Measurements from ENCODE around the gene SLIT3.

SLIT3 gene

DNA sequence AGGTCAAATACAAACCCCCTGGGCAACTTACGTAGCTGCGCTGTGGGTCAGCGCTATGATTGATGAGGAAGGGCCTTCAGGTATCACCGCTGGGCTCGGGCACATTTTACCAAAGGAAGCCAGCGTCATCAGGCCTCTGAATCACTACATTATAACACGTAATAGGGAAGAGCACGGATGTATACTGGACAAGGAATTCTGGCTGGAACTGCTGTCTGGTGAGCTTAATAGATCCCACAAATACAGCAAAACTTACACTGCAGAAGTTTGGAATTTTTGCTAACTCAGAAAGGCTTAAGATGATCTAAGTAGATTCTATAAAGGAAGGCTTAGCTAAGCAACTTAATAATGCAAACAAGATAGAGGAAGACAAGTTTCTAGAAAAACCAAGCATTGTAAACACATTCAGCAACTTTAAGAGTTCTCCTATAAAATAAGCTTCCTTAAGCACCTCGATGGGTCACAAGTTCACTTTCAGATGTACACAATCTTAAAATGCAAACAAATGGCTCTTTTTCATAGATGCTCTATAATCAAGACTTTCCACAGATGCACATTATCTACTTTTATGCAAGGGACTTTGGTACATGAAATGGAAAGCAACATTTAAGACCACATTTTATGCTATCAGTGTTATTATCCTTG is 361.7 kb downstream of the SLIT3 start:
- no peaks in the 10 kb centered on the region for H3K27me3 Mint-ChIP-seq
- H3K27ac Mint-ChIP-seq: no peak overlapping the region
- CTCF ChIA-PET: no interaction called here
- DNase-seq: no peak
- no peaks in the 10 kb centered on the region for H3K9me3 Mint-ChIP-seq
- no peaks in the 10 kb centered on the region for H3K36me3 Mint-ChIP-seq
- H3K4me3 Mint-ChIP-seq: no peak overlapping the region
- H3K4me1 Mint-ChIP-seq: no peaks in the 10 kb centered on the region

DNA sequence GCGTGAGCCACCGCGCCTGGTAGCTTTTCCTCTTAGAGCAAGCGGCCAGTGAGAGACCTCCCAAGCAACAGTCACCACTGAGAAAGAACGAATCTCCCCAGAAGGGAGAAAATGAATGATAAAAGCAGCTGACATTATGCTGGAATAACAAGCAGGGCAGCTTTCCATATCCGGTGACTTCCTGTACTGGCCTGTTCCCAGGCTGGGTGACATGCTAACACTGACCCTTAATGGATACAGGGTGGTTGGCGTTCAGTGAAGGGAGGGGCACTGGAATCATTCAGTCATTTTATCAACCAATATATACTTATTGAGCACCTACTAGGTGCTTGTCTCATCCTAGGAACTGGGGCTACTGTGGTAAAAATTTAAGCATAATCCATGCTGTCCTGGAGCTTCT is 364.4 kb downstream of the SLIT3 start:
- Mint-ChIP-seq H3K27ac (no peak overlapping the region), H3K9me3 (no peaks in the 10 kb centered on the region), H3K27me3 (no peaks in the 10 kb centered on the region), H3K36me3 (no peaks in the 10 kb centered on the region), H3K4me1 (no peaks in the 10 kb centered on the region), H3K4me3 (no peak overlapping the region)
- CTCF ChIA-PET: interaction anchor here (1.4 kb wide), 1 partner anchor 10 kb away, joined by 4 read pairs; no protein-coding TSS in a partner anchor
- DNase-seq: no peak

DNA sequence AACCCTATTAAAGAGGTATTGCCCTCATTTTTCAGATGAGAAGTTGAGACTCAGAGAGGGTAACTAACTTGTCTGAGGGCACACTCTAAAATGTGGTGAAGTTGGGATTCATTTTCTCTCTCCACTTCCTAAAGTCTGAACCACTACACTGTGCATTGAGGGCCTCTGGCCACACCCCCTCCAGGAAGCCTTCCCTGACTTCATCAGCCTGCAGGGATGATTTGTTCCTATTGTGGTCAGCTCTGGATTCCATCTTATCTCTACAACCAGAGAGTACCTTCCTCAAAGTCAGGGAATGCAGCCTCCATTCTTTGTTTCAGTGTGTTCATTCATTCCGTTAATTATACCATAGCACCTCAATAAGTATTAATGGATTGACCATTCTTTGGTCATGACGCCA is 365.8 kb downstream of the SLIT3 start:
- CTCF ChIA-PET: no interaction called here
- H3K4me1 Mint-ChIP-seq: no peaks in the 10 kb centered on the region
- no peak for DNase-seq
- no peak overlapping the region for H3K27ac Mint-ChIP-seq
- H3K4me3 Mint-ChIP-seq: no peak overlapping the region
- H3K36me3 Mint-ChIP-seq: no peaks in the 10 kb centered on the region
- no peaks in the 10 kb centered on the region for H3K9me3 Mint-ChIP-seq
- no peaks in the 10 kb centered on the region for H3K27me3 Mint-ChIP-seq

DNA sequence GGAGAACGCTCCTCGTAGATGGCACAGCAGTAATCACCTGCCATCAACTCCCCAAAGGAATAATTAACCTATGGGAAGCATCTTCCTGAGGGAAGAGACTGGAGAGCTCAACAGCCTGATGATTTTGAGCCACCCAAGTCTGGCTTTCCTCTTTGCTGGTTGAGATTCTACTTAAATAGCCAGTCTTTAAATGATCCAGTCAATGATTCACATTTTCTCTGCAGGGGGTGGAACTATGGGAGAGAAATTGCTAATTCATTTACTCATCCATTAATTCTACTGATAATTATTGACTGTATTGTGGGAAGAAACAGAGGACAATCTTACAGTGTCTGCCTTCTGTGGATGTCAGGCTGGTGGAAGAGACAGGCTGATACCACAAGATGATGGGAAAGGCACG is 366.8 kb downstream of the SLIT3 start:
- Mint-ChIP-seq H3K4me1 (no peaks in the 10 kb centered on the region), H3K27ac (no peak overlapping the region), H3K9me3 (no peaks in the 10 kb centered on the region), H3K4me3 (no peak overlapping the region), H3K36me3 (no peaks in the 10 kb centered on the region), H3K27me3 (no peaks in the 10 kb centered on the region)
- no peak for DNase-seq
- CTCF ChIA-PET: no interaction called here

- Mint-ChIP-seq H3K4me3 (no peak overlapping the region), H3K9me3 (no peaks in the 10 kb centered on the region), H3K36me3 (no peaks in the 10 kb centered on the region), H3K27me3 (no peaks in the 10 kb centered on the region), H3K27ac (no peak overlapping the region), H3K4me1 (no peaks in the 10 kb centered on the region)
- CTCF ChIA-PET: no interaction called here
- no peak for DNase-seq
Observed at GRCh38 chr5:168932400-168933189, 368.3 kb downstream of the SLIT3 start.

DNA sequence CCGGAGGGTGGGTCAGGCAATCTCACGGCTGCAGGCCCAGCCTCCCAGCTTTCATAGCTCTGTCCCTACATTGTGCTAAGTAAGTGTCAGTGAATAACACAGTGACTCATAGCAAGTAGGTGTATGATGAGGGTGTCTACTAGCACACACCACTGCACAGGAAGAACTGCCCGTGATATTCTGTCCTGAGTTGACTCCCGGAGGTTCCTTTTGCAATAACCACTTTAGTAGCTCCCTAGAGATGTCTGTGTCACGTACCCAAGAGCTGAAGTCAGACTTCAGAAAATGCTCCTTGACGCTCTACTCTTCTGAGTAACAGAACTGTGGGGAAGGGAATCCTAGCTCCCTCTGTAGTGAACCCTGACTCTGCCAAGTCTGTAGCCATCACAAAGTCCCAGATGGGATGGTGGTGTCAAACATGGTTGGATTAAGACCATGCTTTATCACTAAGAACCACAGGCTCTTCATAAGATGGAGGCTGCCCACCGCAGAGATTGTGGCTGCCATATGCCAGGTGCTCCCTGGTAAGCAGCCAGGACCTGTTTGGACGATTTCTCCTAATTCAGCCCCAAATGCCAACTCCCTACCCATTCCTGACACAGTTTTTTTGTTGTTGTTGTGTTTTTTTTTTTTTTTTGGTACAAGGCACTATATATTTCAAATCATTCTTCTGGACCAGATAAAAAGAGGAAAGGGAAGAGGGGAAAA is 369.1 kb downstream of the SLIT3 start:
- Mint-ChIP-seq H3K4me1 (no peaks in the 10 kb centered on the region), H3K36me3 (no peaks in the 10 kb centered on the region), H3K4me3 (no peak overlapping the region), H3K27ac (no peak overlapping the region), H3K9me3 (no peaks in the 10 kb centered on the region), H3K27me3 (no peaks in the 10 kb centered on the region)
- CTCF ChIA-PET: no interaction called here
- DNase-seq: no peak

GRCh38 chr5:168929656-168930055 is 371.3 kb downstream of the SLIT3 start:
- Mint-ChIP-seq H3K4me3 (no peak overlapping the region), H3K4me1 (no peaks in the 10 kb centered on the region), H3K27ac (no peak overlapping the region), H3K9me3 (no peaks in the 10 kb centered on the region), H3K36me3 (no peaks in the 10 kb centered on the region), H3K27me3 (peaks cover 6% of the 10 kb centered on the region)
- CTCF ChIA-PET: no interaction called here
- DNase-seq: no peak

- Mint-ChIP-seq H3K4me1 (no peaks in the 10 kb centered on the region), H3K36me3 (no peaks in the 10 kb centered on the region), H3K9me3 (no peaks in the 10 kb centered on the region), H3K27me3 (peaks cover 27% of the 10 kb centered on the region), H3K27ac (no peak overlapping the region), H3K4me3 (no peak overlapping the region)
- DNase-seq: no peak
- CTCF ChIA-PET: interaction anchor here (0.5 kb wide), 1 partner anchor 770 kb away, joined by 3 read pairs; no protein-coding TSS in a partner anchor
Observed at GRCh38 chr5:168925160-168925559, 375.8 kb downstream of the SLIT3 start.

DNA sequence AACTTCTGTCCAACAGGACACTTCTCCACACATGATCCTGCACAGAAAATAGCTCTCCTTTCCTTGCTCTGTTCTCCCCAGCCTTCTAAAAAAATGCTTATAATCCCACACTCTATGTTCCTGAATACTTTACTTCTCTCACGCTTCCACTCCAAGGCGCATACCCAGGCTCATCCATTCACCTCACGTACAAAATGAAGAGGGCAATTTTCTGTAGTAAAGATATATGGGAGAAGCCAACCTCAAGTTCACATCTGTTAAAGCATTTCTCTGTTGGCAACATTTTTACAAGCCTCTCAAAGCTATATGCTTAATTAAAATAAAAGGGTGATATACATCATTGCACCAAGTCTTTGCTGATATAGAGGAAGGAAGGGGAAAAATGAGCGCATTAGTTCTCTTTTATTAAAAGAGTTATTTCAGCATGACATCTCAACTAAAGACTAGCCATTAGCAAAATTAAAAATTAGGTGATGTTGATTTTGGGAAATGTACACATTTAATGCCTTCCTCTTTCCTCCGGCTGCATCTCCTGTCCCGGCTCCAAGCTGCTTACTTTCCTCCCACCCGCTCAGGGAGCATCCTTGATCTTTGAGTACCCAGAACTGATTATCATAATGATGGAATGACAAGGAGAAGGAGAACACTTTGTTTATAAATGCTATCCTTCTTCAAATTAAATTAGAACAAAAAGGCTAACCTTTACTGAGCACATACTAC is 379.6 kb downstream of the SLIT3 start:
- CTCF ChIA-PET: no interaction called here
- Mint-ChIP-seq H3K4me3 (no peak overlapping the region), H3K36me3 (no peaks in the 10 kb centered on the region), H3K27me3 (peaks cover 40% of the 10 kb centered on the region), H3K27ac (no peak overlapping the region), H3K4me1 (no peaks in the 10 kb centered on the region), H3K9me3 (no peaks in the 10 kb centered on the region)
- DNase-seq: no peak

DNA sequence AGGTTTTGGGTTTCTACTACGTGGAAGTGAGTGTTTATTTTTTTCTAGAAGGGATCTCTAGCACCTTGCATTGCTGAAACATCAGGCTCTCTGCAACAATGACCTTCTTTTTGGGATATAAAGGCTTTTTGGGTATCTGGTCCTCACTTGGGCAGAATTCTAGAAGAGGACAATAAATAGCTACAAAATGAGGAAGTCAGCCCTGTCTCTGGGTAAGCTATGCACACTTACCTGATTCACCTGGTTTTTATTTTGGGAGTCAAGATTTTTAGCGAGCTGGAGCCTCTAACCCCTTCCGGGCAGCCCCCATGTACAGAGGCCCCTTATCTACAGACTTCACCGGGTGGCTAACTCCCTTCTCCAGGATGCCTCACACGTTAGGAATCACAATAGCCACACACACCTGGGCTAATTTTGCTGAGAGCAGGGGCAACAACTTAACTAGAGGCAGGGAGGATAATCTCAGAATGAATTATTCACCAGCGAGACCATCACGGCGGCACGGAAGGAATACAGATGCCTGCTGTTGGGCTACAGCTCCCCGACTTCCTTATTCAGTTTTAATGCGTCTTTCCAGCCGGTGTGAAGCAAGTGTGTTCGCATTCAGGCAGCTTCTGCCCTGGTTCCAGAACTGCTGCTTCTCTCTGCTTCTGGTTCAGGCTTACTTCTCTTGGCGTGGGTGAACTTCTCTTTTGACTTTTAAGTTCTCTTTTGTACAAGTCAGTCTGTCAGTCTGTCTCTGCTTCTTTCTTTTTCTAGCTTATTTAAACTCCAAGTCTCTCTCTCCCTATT is 380.7 kb downstream of the SLIT3 start:
- H3K27ac Mint-ChIP-seq: no peak overlapping the region
- CTCF ChIA-PET: no interaction called here
- H3K27me3 Mint-ChIP-seq: peaks cover 41% of the 10 kb centered on the region
- H3K4me1 Mint-ChIP-seq: no peaks in the 10 kb centered on the region
- H3K36me3 Mint-ChIP-seq: no peaks in the 10 kb centered on the region
- no peak for DNase-seq
- H3K9me3 Mint-ChIP-seq: no peaks in the 10 kb centered on the region
- no peak overlapping the region for H3K4me3 Mint-ChIP-seq

GRCh38 chr5:168917947-168918600 is 382.9 kb downstream of the SLIT3 start:
- no peak overlapping the region for H3K27ac Mint-ChIP-seq
- CTCF ChIA-PET: no interaction called here

GRCh38 chr5:168916852-168917251 is 384.1 kb downstream of the SLIT3 start:
- no peak overlapping the region for H3K27ac Mint-ChIP-seq
- DNase-seq: no peak
- no peaks in the 10 kb centered on the region for H3K36me3 Mint-ChIP-seq
- H3K27me3 Mint-ChIP-seq: peaks cover 34% of the 10 kb centered on the region
- H3K4me3 Mint-ChIP-seq: no peak overlapping the region
- CTCF ChIA-PET: no interaction called here
- no peaks in the 10 kb centered on the region for H3K9me3 Mint-ChIP-seq
- no peaks in the 10 kb centered on the region for H3K4me1 Mint-ChIP-seq

More at GRCh38 chr5:168917947-168918600, 382.9 kb downstream of the SLIT3 start:
- Mint-ChIP-seq H3K9me3 (no peaks in the 10 kb centered on the region), H3K4me3 (no peak overlapping the region), H3K27me3 (peaks cover 39% of the 10 kb centered on the region), H3K36me3 (no peaks in the 10 kb centered on the region), H3K4me1 (no peaks in the 10 kb centered on the region)
- no peak for DNase-seq

DNA sequence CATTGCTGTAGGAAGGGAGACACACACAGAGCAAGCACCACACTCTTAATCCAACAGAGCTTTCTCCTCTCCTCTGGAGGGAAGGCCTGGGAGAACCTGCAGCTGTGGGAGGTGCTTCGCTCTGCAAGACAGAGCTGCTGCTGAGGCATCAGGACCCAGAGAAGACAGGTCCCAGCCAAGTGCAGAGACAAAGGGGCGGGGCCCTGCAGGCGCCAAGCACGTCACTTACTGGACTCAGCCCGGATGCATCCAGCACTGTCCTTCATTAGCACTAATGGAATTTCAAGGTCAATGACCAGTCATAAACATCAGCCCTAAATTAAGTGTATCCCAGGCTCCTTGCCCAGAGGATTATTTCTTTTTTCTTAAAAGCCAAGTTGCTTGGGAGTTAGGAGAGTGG is 384.7 kb downstream of the SLIT3 start:
- Mint-ChIP-seq H3K4me3 (no peak overlapping the region), H3K27me3 (peaks cover 33% of the 10 kb centered on the region), H3K27ac (no peak overlapping the region), H3K9me3 (no peaks in the 10 kb centered on the region), H3K36me3 (no peaks in the 10 kb centered on the region), H3K4me1 (no peaks in the 10 kb centered on the region)
- no peak for DNase-seq
- CTCF ChIA-PET: no interaction called here

Measured in activated naive CD4-positive, alpha-beta T cell treated with anti-CD3 and anti-CD28 coated beads, Interleukin-2, amount 10 ng/mL, durations not matched to agents 7 days and 5 days (primary cell).